Measurements from ENCODE around the gene OR51D1. TPM values are rescaled to one million over a fixed set of nuclear protein-coding genes. Genes with fewer than 3 reads are reported as not detected.

The OR51D1 gene
- total and polyA plus RNA-seq, 4 donors, result not detected

GRCh38 chr11:4672470-4672869, 35.2 kb downstream of the OR51D1 start:
- Histone ChIP-seq H3K36me3 (ENCODE audit: control insufficient read depth in 4 of 4, insufficient read depth in 3 of 4, low read depth in 1 of 4, low read length in 3 of 4) (no peaks in the 10 kb centered on the region), H3K27ac (ENCODE audit: low read depth in 1 of 2, low read length in 2 of 2) (no peak overlapping the region), H3K4me1 (ENCODE audit: control insufficient read depth in 4 of 4, insufficient read depth in 4 of 4, low read length in 3 of 4) (no peaks in the 10 kb centered on the region), H3K9ac (ENCODE audit: low read depth in 1 of 2, low read length in 2 of 2) (no peak overlapping the region), H3K27me3 (ENCODE audit: control insufficient read depth in 4 of 4, insufficient read depth in 4 of 4, low read length in 3 of 4) (no peaks in the 10 kb centered on the region), H3K4me3 (ENCODE audit: low read depth in 1 of 3, low read length in 3 of 3) (no peak overlapping the region), H3K9me3 (ENCODE audit: control insufficient read depth in 4 of 4, low read length in 3 of 4) (no peaks in the 10 kb centered on the region)
- DNase-seq (ENCODE audit: low spot score), result no peak
- 49% methylated on average over 3 of the region's 3 CpGs for WGBS
- TF ChIP-seq EGR1 (IDR thresholded peaks at IDR 0.05; ENCODE audit: low read depth in 2 of 2), result no peak
- TF ChIP-seq RAD21 (IDR thresholded peaks at IDR 0.05), result no peak
- TF ChIP-seq JUND (IDR thresholded peaks at IDR 0.05), result no peak
- no peak for TF ChIP-seq SP1 (IDR thresholded peaks at IDR 0.05)
- no peak for TF ChIP-seq RXRA (IDR thresholded peaks at IDR 0.05)
- no peak for TF ChIP-seq NR2F2 (IDR thresholded peaks at IDR 0.05)
- no peak for TF ChIP-seq ZBTB33 (IDR thresholded peaks at IDR 0.05)
- TF ChIP-seq REST (IDR thresholded peaks at IDR 0.05), result no peak
- no peak for TF ChIP-seq FOXA1 (IDR thresholded peaks at IDR 0.05)
- TF ChIP-seq HNF4A (conservative IDR thresholded peaks at IDR 0.05), result no peak
- no peak for TF ChIP-seq FOXA2 (IDR thresholded peaks at IDR 0.05)
- no peak for TF ChIP-seq MAX (IDR thresholded peaks at IDR 0.05)
- no peak for TF ChIP-seq HNF4G (IDR thresholded peaks at IDR 0.05)
- no peak for TF ChIP-seq TAF1 (conservative IDR thresholded peaks at IDR 0.05)
- TF ChIP-seq YY1 (IDR thresholded peaks at IDR 0.05), result no peak
- no peak for TF ChIP-seq CTCF (IDR thresholded peaks at IDR 0.05; ENCODE audit: low read depth, low read length, missing input control)
- no peak for TF ChIP-seq ATF3 (IDR thresholded peaks at IDR 0.05)
- TF ChIP-seq GABPA (IDR thresholded peaks at IDR 0.05 in 1 of 2, conservative IDR thresholded peaks at IDR 0.05 in 1 of 2), result no peak
